MCF 10A (cell line): ENCODE results near the gene EPHA6. TPM values are rescaled to one million over a fixed set of nuclear protein-coding genes. Genes with fewer than 3 reads are reported as not detected.

Experiments
- BruUV-seq: library from RNA; stranded (reverse); fragments of 400-500 nt; replicated peaks from 2 replicates; lab custom pipeline; 2021; lab: Mats Ljungman, UMichigan
- CTCF ChIA-PET: fragments of 300-600 bp; sonication (Branson Sonifier 250); formaldehyde crosslinking; extraction: SDS; loops from one replicate; lab custom pipeline; 2021; ENCODE audit warnings: antibody characterized with exemption, inconsistent platforms; lab: Yijun Ruan, JAX
- POLR2A ChIA-PET: fragments of 300-600, 350-650 bp; sonication (Branson Sonifier 250); formaldehyde crosslinking; extraction: SDS; loops from one replicate; lab custom pipeline; 2020; ENCODE audit warnings: antibody characterized with exemption, inconsistent platforms; lab: Yijun Ruan, JAX
- DNase-seq: peaks from one replicate; pipeline ENCODE4 v3.0.0-alpha.2; 2018; ENCODE audit not compliant: unreplicated experiment
- H3K27ac Mint-ChIP-seq: one replicate; pipeline ENCODE4 v1.8.0; 2022; ENCODE audit warnings: mild to moderate bottlenecking, low read depth, mixed read lengths; ENCODE audit not compliant: unreplicated experiment
- H3K27me3 Mint-ChIP-seq: one replicate; pipeline ENCODE4 v1.8.0; 2022; ENCODE audit warnings: mixed read lengths; ENCODE audit not compliant: insufficient read depth, unreplicated experiment
- H3K36me3 Mint-ChIP-seq: one replicate; pipeline ENCODE4 v1.8.0; 2022; ENCODE audit warnings: mild to moderate bottlenecking, moderate library complexity, mixed read lengths; ENCODE audit not compliant: insufficient read depth, unreplicated experiment
- H3K4me1 Mint-ChIP-seq: one replicate; pipeline ENCODE4 v1.8.0; 2022; ENCODE audit warnings: mixed read lengths; ENCODE audit not compliant: insufficient read depth, unreplicated experiment
- H3K4me3 Mint-ChIP-seq: one replicate; pipeline ENCODE4 v1.8.0; 2022; ENCODE audit warnings: mild to moderate bottlenecking, moderate library complexity, mixed read lengths; ENCODE audit not compliant: unreplicated experiment
- H3K9me3 Mint-ChIP-seq: one replicate; pipeline ENCODE4 v1.8.0; 2022; ENCODE audit warnings: mixed read lengths; ENCODE audit not compliant: unreplicated experiment
- CTCF ChIP-seq: fragments of 200-600 bp; IDR thresholded peaks from one replicate; pipeline ENCODE4 v1.8.0; 2022; ENCODE audit warnings: antibody characterized with exemption, mild to moderate bottlenecking; ENCODE audit not compliant: unreplicated experiment
- intact Hi-C: fragments of 100-400 bp; cut with micrococcal nuclease; formaldehyde crosslinking; loops from 2 replicates; pipeline ENCODE4 v1.14.1; 2022
- total RNA-seq: library from RNA; stranded (reverse); gene quantifications from 2 replicates; pipeline ENCODE4 v1.2.3, GENCODE V29; 2022

EPHA6 gene
- total RNA-seq, 1 experiment from 2014 or later: 0.33 TPM

- Mint-ChIP-seq H3K9me3 (no peaks in the 10 kb centered on the region), H3K4me1 (no peaks in the 10 kb centered on the region), H3K27ac (no peak overlapping the region), H3K27me3 (peaks cover 17% of the 10 kb centered on the region), H3K4me3 (no peak overlapping the region), H3K36me3 (no peaks in the 10 kb centered on the region)
- intact Hi-C loops: no loop called here
- ChIA-PET POLR2A (no interaction called here), CTCF (no interaction called here)
- TF ChIP-seq CTCF: no peak
- no peak for DNase-seq
- no TSS peak for BruUV-seq
Measured at GRCh38 chr3:97689962-97690361, 875.6 kb downstream of the EPHA6 start.

- H3K9me3 Mint-ChIP-seq: no peaks in the 10 kb centered on the region
- H3K27me3 Mint-ChIP-seq: peaks cover 11% of the 10 kb centered on the region
- intact Hi-C loops: no loop called here
- ChIA-PET CTCF (no interaction called here), POLR2A (no interaction called here)
- no peaks in the 10 kb centered on the region for H3K36me3 Mint-ChIP-seq
- no peak for TF ChIP-seq CTCF
- no peak overlapping the region for H3K27ac Mint-ChIP-seq
- no peak overlapping the region for H3K4me3 Mint-ChIP-seq
- DNase-seq: no peak
- H3K4me1 Mint-ChIP-seq: no peaks in the 10 kb centered on the region
- BruUV-seq: no TSS peak
Measured at GRCh38 chr3:97691354-97691753, 877.0 kb downstream of the EPHA6 start.

GRCh38 chr3:97692389-97692788, 878.0 kb downstream of the EPHA6 start:
- BruUV-seq: no TSS peak
- H3K27ac Mint-ChIP-seq: no peak overlapping the region
- H3K4me3 Mint-ChIP-seq: no peak overlapping the region
- DNase-seq: no peak
- no peak for TF ChIP-seq CTCF
- ChIA-PET CTCF (interaction anchor here (0.6 kb wide), 1 partner anchor 33 kb away, joined by 3 read pairs; no protein-coding TSS in a partner anchor), POLR2A (no interaction called here)
- H3K4me1 Mint-ChIP-seq: no peaks in the 10 kb centered on the region
- no peaks in the 10 kb centered on the region for H3K36me3 Mint-ChIP-seq
- peaks cover under 1% of the 10 kb centered on the region for H3K27me3 Mint-ChIP-seq
- no peaks in the 10 kb centered on the region for H3K9me3 Mint-ChIP-seq
- intact Hi-C loops: no loop called here

- ChIA-PET CTCF (interaction anchor here (0.6 kb wide), 1 partner anchor 33 kb away, joined by 3 read pairs; no protein-coding TSS in a partner anchor), POLR2A (no interaction called here)
Measured at GRCh38 chr3:97692831-97693230, 878.4 kb downstream of the EPHA6 start.

More at GRCh38 chr3:97692831-97693230, 878.4 kb downstream of the EPHA6 start:
- Mint-ChIP-seq H3K9me3 (no peaks in the 10 kb centered on the region), H3K4me3 (no peak overlapping the region), H3K27me3 (no peaks in the 10 kb centered on the region), H3K27ac (no peak overlapping the region), H3K4me1 (no peaks in the 10 kb centered on the region), H3K36me3 (no peaks in the 10 kb centered on the region)
- BruUV-seq: no TSS peak
- intact Hi-C loops: no loop called here
- no peak for TF ChIP-seq CTCF
- DNase-seq: no peak
